Measurements from ENCODE around the gene SFMBT2.

SFMBT2 gene

DNA sequence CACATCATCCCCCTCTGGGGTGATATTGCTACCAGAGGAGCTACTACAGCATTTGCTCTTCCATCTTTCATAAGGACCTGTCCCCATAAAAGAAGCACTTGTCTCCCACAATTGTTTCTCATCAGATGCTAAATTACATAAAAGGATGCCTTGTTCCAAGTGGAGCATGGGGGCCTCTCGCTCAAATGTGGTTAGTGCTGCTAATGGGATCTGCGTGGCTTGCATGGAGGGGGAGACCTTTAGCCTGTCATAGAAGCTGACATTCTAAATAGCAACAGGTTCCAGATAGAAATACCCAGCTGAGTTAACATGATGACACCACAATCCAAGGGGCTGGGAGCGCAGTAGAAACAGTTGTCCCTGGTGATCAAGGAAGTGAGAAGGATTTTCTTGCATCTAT lies 257.9 kb downstream of the SFMBT2 start:
- no peak for DNase-seq (ENCODE audit: extremely low read depth, insufficient read length)
- Histone ChIP-seq H3K27me3 (replicated peaks; ENCODE audit: control insufficient read depth, insufficient read depth, low read length) (no peaks in the 10 kb centered on the region), H3K36me3 (ENCODE audit: control insufficient read depth, insufficient read depth, low read length) (no peaks in the 10 kb centered on the region), H3K4me3 (replicated peaks; ENCODE audit: low read depth, low read length) (no peak overlapping the region)
- no peak for TF ChIP-seq CTCF (IDR thresholded peaks at IDR 0.05; ENCODE audit: insufficient read depth, low read length, poor library complexity, severe bottlenecking)

DNA sequence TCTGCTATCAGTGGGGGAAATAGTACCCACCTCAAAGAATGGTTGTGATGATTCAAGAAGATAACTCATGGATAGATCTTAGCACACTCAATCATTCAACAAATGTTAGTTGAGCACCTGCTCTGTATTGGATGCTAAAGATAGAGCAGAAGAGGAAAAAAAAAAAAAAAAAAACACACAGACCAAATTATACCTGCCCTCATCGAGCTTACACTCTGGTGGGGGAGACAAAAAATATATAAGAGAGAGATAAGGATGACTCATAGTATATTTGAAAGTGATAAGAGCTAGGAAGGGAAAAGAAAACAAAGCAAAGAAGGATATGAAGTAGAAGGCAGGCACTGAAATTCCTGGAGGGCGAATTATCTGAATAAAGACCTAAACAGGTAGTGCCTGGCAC lies 258.5 kb downstream of the SFMBT2 start:
- Histone ChIP-seq H3K27me3 (replicated peaks; ENCODE audit: control insufficient read depth, insufficient read depth, low read length) (no peaks in the 10 kb centered on the region), H3K4me3 (replicated peaks; ENCODE audit: low read depth, low read length) (no peak overlapping the region), H3K36me3 (ENCODE audit: control insufficient read depth, insufficient read depth, low read length) (no peaks in the 10 kb centered on the region)
- DNase-seq (ENCODE audit: extremely low read depth, insufficient read length) = no peak
- TF ChIP-seq CTCF (IDR thresholded peaks at IDR 0.05; ENCODE audit: insufficient read depth, low read length, poor library complexity, severe bottlenecking) = no peak

- TF ChIP-seq CTCF (IDR thresholded peaks at IDR 0.05; ENCODE audit: insufficient read depth, low read length, poor library complexity, severe bottlenecking) = no peak
- H3K36me3 ChIP-seq (ENCODE audit: control insufficient read depth, insufficient read depth, low read length) = no peaks in the 10 kb centered on the region
- no peak overlapping the region for H3K4me3 ChIP-seq (replicated peaks; ENCODE audit: low read depth, low read length)
- no peak for DNase-seq (ENCODE audit: extremely low read depth, insufficient read length)
- H3K27me3 ChIP-seq (replicated peaks; ENCODE audit: control insufficient read depth, insufficient read depth, low read length) = no peaks in the 10 kb centered on the region
Measured at GRCh38 chr10:7151538-7151937, 259.3 kb downstream of the SFMBT2 start.

GRCh38 chr10:7150349-7150748 lies 260.5 kb downstream of the SFMBT2 start:
- TF ChIP-seq CTCF (IDR thresholded peaks at IDR 0.05; ENCODE audit: insufficient read depth, low read length, poor library complexity, severe bottlenecking) = no peak
- Histone ChIP-seq H3K36me3 (ENCODE audit: control insufficient read depth, insufficient read depth, low read length) (no peaks in the 10 kb centered on the region), H3K27me3 (replicated peaks; ENCODE audit: control insufficient read depth, insufficient read depth, low read length) (no peaks in the 10 kb centered on the region), H3K4me3 (replicated peaks; ENCODE audit: low read depth, low read length) (no peak overlapping the region)
- no peak for DNase-seq (ENCODE audit: extremely low read depth, insufficient read length)

DNA sequence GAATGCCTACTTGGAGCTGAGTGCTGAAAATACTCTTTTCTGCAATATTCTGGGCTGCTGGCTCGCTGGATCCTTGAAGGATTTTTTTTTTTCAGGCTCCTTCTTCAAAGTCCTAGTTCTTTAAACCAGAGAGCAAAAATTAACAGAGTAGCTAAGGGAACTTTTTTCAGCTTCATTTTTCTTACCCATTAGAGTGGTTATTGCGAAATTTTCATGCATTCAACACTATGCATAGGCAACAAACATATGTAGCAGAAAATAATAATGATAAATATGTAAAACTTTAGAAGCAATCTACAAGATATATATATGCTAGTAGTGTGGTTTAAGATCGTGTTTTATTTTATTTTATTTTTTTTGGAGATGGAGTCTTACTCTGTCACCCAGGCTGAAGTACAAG lies 264.6 kb downstream of the SFMBT2 start:
- H3K4me3 ChIP-seq (replicated peaks; ENCODE audit: low read depth, low read length) = no peak overlapping the region
- no peak for DNase-seq (ENCODE audit: extremely low read depth, insufficient read length)
- H3K36me3 ChIP-seq (ENCODE audit: control insufficient read depth, insufficient read depth, low read length) = no peaks in the 10 kb centered on the region
- H3K27me3 ChIP-seq (replicated peaks; ENCODE audit: control insufficient read depth, insufficient read depth, low read length) = no peaks in the 10 kb centered on the region; the same call in 1 of the 2 replicates
- TF ChIP-seq CTCF (IDR thresholded peaks at IDR 0.05; ENCODE audit: insufficient read depth, low read length, poor library complexity, severe bottlenecking) = no peak

DNA sequence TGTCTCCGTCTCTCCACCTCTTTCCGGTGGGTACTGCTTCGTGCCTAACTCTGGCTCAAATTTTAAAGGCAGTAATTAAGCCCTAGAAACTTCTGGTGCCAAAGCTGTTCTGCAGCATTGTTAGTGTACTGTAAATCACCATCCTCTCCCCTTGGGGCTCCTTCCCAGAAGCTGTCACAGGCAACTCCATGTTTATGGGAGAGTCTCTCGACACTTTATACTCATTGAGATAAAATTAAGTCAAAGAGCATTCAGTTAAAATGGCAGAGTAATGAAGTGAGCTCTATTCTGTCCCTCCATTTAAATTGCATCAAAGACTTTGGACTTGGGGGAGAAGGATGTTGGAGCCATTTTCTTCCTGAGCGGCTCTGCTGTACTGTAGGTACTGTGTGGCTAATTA lies 274.8 kb downstream of the SFMBT2 start:
- H3K36me3 ChIP-seq (ENCODE audit: control insufficient read depth, insufficient read depth, low read length) = no peaks in the 10 kb centered on the region
- no peak for DNase-seq (ENCODE audit: extremely low read depth, insufficient read length)
- H3K27me3 ChIP-seq (replicated peaks; ENCODE audit: control insufficient read depth, insufficient read depth, low read length) = peaks cover 2% of the 10 kb centered on the region; the same call in 1 of the 2 replicates
- H3K4me3 ChIP-seq (replicated peaks; ENCODE audit: low read depth, low read length) = no peak overlapping the region
- no peak for TF ChIP-seq CTCF (IDR thresholded peaks at IDR 0.05; ENCODE audit: insufficient read depth, low read length, poor library complexity, severe bottlenecking)

Data from GM06990 (cell line).